K562 (cell line): ENCODE data around the gene ENTPD8. TPM values are rescaled to one million over a fixed set of nuclear protein-coding genes. Genes with fewer than 3 reads are reported as not detected.
A peak's percentile ranks its signal among the peaks of the same experiment; 100 is the strongest.

Experiments
- BDP1 ChIP-seq: IDR thresholded peaks from 3 replicates; pipeline ENCODE4 v1.6.1; 2011; ENCODE audit not compliant: insufficient read length, insufficient read depth
- FOSL1 ChIP-seq: fragments of 200-800 bp; sonication (Bioruptor generic); conservative IDR thresholded peaks from 2 replicates; pipeline ENCODE4 v1.6.1; 2016; ENCODE audit warnings: missing genetic modification characterization, missing compliant biosample characterization
- GTF2A2 ChIP-seq: IDR thresholded peaks from 2 replicates; pipeline ENCODE4 v1.6.1; 2016; ENCODE audit warnings: mild to moderate bottlenecking, missing genetic modification characterization, missing compliant biosample characterization
- HLTF ChIP-seq: fragments of 450-650 bp; IDR thresholded peaks from 2 replicates; pipeline ENCODE4 v1.6.1; 2016
- HNRNPLL ChIP-seq: fragments of 200-400 bp; formaldehyde crosslinking; IDR thresholded peaks from 2 replicates; pipeline ENCODE4 v1.6.1; 2017; ENCODE audit warnings: low read length, low read depth, mild to moderate bottlenecking; ENCODE audit not compliant: poor library complexity, severe bottlenecking
- KLF16 ChIP-seq: IDR thresholded peaks from 2 replicates; pipeline ENCODE4 v1.6.1; 2016; ENCODE audit warnings: antibody characterized with exemption
- L3MBTL2 ChIP-seq: fragments of 450-650 bp; IDR thresholded peaks from 2 replicates; pipeline ENCODE4 v1.6.1; 2016; ENCODE audit warnings: mild to moderate bottlenecking, moderate library complexity
- NFIX ChIP-seq: fragments of 250-450 bp; sonication (Bioruptor Pico); IDR thresholded peaks from 2 replicates; pipeline ENCODE4 v1.4.0; 2020; ENCODE audit warnings: low read depth, mild to moderate bottlenecking, moderate library complexity
- SNIP1 ChIP-seq: fragments of 450-650 bp; IDR thresholded peaks from 2 replicates; pipeline ENCODE4 v1.7.1; 2017; ENCODE audit warnings: low read depth, mild to moderate bottlenecking
- SP1 ChIP-seq: sonication (generic); formaldehyde crosslinking; IDR thresholded peaks from 2 replicates; pipeline ENCODE4 v1.8.1; 2022; ENCODE audit warnings: mild to moderate bottlenecking, missing genetic modification reagents
- SPI1 ChIP-seq: IDR thresholded peaks from 2 replicates; pipeline ENCODE4 v1.6.1; 2011; ENCODE audit warnings: low read depth, low read length, control low read depth, borderline replicate concordance
- STAG1 ChIP-seq: sonication (generic); formaldehyde crosslinking; IDR thresholded peaks from 2 replicates; pipeline ENCODE4 v1.5.0; 2020; ENCODE audit warnings: missing genetic modification reagents, borderline replicate concordance
- TCF7L2 ChIP-seq: fragments of 150-350 bp; IDR thresholded peaks from 2 replicates; pipeline ENCODE4 v1.6.1; 2016; ENCODE audit warnings: low read depth, mild to moderate bottlenecking, low read length, moderate library complexity
- XRCC4 ChIP-seq: IDR thresholded peaks from one replicate; pipeline ENCODE4 v1.6.1; 2011; ENCODE audit not compliant: insufficient read depth, insufficient read length; ENCODE audit errors: extremely low read depth
- ZKSCAN3 ChIP-seq: fragments of 250-450 bp; sonication (Bioruptor Pico); IDR thresholded peaks from 2 replicates; pipeline ENCODE4 v1.4.0; 2020
- ZNF134 ChIP-seq: fragments of 250-450 bp; sonication (Bioruptor Pico); conservative IDR thresholded peaks from 2 replicates; pipeline ENCODE4 v1.4.0; 2020
- polyA plus RNA-seq, 8 experiments: library from polyadenylated mRNA; depleted of rRNA in 4 of 8; stranded (reverse) in 5 of 8; unstranded in 3 of 8; fragments of >200 nt; fragmentation: Nextera tagmentation in 2 of 8; fragmentation: Illumina TruSeq in 1 of 8; extraction: Ambion mirVana in 2 of 8; extraction: Trizol in 1 of 8; gene quantifications; 2 replicates each; pipeline versions ENCODE4 v1.2.1 to v1.2.3, GENCODE V29; 2011 to 2014; ENCODE audit warnings: inconsistent platforms in 1 of 8, missing spikeins in 1 of 8
- total RNA-seq, 7 experiments: library from RNA; depleted of rRNA in 6 of 7; stranded (reverse); fragments of >200 nt in 6 of 7; fragmentation: Illumina TruSeq in 2 of 7; extraction: Trizol in 2 of 7; gene quantifications; 2 replicates each; pipeline versions ENCODE4 v1.2.1 to v1.2.3, GENCODE V29; 2011 to 2021; ENCODE audit warnings: low replicate concordance in 1 of 7
- TF ChIP-seq, protein P1 (sequence below), 2 experiments: fragments of 200-800 bp in 1 of 2; sonication (Bioruptor generic) in 1 of 2; sonication (generic) in 1 of 2; formaldehyde crosslinking in 1 of 2; IDR thresholded peaks in 1 of 2; conservative IDR thresholded peaks in 1 of 2; 2 replicates each; pipeline versions ENCODE4 v1.5.0 to v1.6.1; 2016 to 2020; ENCODE audit warnings: missing compliant biosample characterization in 1 of 2, missing genetic modification characterization in 1 of 2, missing genetic modification reagents in 1 of 2
- TF ChIP-seq, protein P2 (sequence below), 3 experiments: fragments of 200-800 bp in 1 of 3; sonication (Bioruptor generic) in 1 of 3; sonication (generic) in 1 of 3; formaldehyde crosslinking in 1 of 3; IDR thresholded peaks; 2 replicates each; pipeline versions ENCODE4 v1.6.1 to v1.8.0; 2016 to 2022; ENCODE audit warnings: mild to moderate bottlenecking in 2 of 3, missing compliant biosample characterization in 2 of 3, missing genetic modification characterization in 2 of 3, missing genetic modification reagents in 1 of 3
- TF ChIP-seq, protein P3 (sequence below), 2 experiments: fragments of 450-650 bp; IDR thresholded peaks; 2 replicates each; pipeline ENCODE4 v1.6.1; 2018; ENCODE audit warnings: mild to moderate bottlenecking in 2 of 2, low read depth in 1 of 2; ENCODE audit not compliant: partially characterized antibody in 2 of 2
- TF ChIP-seq, protein P4 (sequence below), 2 experiments: IDR thresholded peaks; 2 replicates each; pipeline ENCODE4 v1.6.1; 2011; ENCODE audit warnings: borderline replicate concordance in 1 of 2, control low read depth in 1 of 2, low read depth in 1 of 2, low read length in 1 of 2, mild to moderate bottlenecking in 1 of 2, mixed read lengths in 1 of 2, moderate library complexity in 1 of 2; ENCODE audit not compliant: insufficient read depth in 1 of 2, insufficient read length in 1 of 2, poor library complexity in 1 of 2, severe bottlenecking in 1 of 2; ENCODE audit errors: extremely low read depth in 1 of 2

Gene ENTPD8
- total and polyA plus RNA-seq, 9 of the 15 experiments (the other 6 are each of a cell fraction or from before 2014, with no cell fraction given) = 0.06 to 0.27 (median 0.19) TPM; not detected in 5

DNA sequence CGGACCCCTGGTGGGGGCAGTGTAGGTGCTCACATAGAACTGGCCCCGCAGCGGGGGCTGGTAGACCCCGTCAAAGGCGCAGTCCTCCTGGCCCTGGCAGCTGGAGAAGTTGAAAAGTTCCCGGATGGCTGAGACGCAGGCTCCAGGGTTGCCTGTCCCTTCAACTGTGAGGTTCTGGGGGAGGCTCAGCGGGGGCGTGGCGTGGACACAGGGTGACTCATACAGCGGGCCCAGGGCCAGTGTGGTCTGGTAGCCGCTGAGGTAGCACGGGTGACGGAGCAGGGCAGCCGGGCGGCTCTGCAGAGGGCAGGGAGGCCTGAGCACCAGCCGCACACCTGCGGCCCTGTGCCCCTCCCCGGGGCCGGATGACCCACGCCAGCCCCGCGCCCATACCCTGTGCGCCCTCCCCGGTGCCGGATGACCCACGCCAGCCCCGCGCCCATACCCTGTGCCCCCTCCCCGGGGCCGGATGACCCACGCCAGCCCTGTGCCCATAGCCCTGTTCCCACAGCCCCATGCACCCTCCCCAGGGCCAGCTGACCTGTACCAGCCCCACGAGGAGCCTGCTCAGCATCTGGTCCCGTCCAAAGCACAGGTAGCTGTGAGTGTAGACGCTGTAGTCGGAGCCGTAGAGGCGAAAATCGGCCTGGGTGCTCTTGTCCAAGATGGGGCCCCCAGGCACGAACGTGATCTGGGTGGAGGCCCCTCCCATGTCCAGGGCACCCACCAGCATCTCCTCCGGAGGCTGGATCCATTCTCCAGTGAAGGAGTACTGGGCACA is 5.0 kb downstream of the ENTPD8 start (continued):
- TF ChIP-seq STAG1 (CRISPR knock-in tag) (no peak), SNIP1 (no peak), HNRNPLL (no peak), XRCC4 (no peak), TCF7L2 (no peak), BDP1 (no peak), HLTF (no peak), SP1 (CRISPR knock-in tag) (no peak), SPI1 (no peak), NFIX (CRISPR knock-in tag) (no peak), ZKSCAN3 (CRISPR knock-in tag) (no peak), GTF2A2 (tag) (no peak), L3MBTL2 (no peak), KLF16 (0 out of 2 replicates have a peak, but pooled peaks have one; percentile 34), FOSL1 (tag) (peak; percentile 95), ZNF134 (CRISPR knock-in tag) (no peak)
- TF ChIP-seq, protein P1, sequence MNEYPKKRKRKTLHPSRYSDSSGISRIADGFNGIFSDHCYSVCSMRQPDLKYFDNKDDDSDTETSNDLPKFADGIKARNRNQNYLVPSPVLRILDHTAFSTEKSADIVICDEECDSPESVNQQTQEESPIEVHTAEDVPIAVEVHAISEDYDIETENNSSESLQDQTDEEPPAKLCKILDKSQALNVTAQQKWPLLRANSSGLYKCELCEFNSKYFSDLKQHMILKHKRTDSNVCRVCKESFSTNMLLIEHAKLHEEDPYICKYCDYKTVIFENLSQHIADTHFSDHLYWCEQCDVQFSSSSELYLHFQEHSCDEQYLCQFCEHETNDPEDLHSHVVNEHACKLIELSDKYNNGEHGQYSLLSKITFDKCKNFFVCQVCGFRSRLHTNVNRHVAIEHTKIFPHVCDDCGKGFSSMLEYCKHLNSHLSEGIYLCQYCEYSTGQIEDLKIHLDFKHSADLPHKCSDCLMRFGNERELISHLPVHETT (CRISPR knock-in tag; conservative IDR thresholded peaks at IDR 0.05 in 1 of 2, IDR thresholded peaks at IDR 0.05 in 1 of 2) = no peak
- TF ChIP-seq, protein P2, sequence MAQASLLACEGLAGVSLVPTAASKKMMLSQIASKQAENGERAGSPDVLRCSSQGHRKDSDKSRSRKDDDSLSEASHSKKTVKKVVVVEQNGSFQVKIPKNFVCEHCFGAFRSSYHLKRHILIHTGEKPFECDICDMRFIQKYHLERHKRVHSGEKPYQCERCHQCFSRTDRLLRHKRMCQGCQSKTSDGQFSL (CRISPR knock-in tag; IDR thresholded peaks at IDR 0.05) = 0 out of 2 replicates have a peak, but pooled peaks have one; percentile 30
- TF ChIP-seq, protein P2 (tag; IDR thresholded peaks at IDR 0.05) = no peak
- TF ChIP-seq, protein P3, sequence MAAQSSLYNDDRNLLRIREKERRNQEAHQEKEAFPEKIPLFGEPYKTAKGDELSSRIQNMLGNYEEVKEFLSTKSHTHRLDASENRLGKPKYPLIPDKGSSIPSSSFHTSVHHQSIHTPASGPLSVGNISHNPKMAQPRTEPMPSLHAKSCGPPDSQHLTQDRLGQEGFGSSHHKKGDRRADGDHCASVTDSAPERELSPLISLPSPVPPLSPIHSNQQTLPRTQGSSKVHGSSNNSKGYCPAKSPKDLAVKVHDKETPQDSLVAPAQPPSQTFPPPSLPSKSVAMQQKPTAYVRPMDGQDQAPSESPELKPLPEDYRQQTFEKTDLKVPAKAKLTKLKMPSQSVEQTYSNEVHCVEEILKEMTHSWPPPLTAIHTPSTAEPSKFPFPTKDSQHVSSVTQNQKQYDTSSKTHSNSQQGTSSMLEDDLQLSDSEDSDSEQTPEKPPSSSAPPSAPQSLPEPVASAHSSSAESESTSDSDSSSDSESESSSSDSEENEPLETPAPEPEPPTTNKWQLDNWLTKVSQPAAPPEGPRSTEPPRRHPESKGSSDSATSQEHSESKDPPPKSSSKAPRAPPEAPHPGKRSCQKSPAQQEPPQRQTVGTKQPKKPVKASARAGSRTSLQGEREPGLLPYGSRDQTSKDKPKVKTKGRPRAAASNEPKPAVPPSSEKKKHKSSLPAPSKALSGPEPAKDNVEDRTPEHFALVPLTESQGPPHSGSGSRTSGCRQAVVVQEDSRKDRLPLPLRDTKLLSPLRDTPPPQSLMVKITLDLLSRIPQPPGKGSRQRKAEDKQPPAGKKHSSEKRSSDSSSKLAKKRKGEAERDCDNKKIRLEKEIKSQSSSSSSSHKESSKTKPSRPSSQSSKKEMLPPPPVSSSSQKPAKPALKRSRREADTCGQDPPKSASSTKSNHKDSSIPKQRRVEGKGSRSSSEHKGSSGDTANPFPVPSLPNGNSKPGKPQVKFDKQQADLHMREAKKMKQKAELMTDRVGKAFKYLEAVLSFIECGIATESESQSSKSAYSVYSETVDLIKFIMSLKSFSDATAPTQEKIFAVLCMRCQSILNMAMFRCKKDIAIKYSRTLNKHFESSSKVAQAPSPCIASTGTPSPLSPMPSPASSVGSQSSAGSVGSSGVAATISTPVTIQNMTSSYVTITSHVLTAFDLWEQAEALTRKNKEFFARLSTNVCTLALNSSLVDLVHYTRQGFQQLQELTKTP (IDR thresholded peaks at IDR 0.05; ENCODE audit: low read depth in 1 of 2, partially characterized antibody in 2 of 2) = no peak
- TF ChIP-seq, protein P4, sequence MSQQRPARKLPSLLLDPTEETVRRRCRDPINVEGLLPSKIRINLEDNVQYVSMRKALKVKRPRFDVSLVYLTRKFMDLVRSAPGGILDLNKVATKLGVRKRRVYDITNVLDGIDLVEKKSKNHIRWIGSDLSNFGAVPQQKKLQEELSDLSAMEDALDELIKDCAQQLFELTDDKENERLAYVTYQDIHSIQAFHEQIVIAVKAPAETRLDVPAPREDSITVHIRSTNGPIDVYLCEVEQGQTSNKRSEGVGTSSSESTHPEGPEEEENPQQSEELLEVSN (IDR thresholded peaks at IDR 0.05; ENCODE audit: borderline replicate concordance in 1 of 2, extremely low read depth in 1 of 2, insufficient read depth in 1 of 2, insufficient read length in 1 of 2, low read depth in 1 of 2, low read length in 1 of 2, poor library complexity in 1 of 2, severe bottlenecking in 1 of 2) = peak in 1 of 2 experiments; percentile 12
